Measurements from ENCODE around the gene DPEP2NB.
"Not testable (repeated sequence)": the region's sequence is repeated elsewhere in the genome, so short reads cannot be mapped to it uniquely, and the experiment has no call there.

DPEP2NB gene

DNA sequence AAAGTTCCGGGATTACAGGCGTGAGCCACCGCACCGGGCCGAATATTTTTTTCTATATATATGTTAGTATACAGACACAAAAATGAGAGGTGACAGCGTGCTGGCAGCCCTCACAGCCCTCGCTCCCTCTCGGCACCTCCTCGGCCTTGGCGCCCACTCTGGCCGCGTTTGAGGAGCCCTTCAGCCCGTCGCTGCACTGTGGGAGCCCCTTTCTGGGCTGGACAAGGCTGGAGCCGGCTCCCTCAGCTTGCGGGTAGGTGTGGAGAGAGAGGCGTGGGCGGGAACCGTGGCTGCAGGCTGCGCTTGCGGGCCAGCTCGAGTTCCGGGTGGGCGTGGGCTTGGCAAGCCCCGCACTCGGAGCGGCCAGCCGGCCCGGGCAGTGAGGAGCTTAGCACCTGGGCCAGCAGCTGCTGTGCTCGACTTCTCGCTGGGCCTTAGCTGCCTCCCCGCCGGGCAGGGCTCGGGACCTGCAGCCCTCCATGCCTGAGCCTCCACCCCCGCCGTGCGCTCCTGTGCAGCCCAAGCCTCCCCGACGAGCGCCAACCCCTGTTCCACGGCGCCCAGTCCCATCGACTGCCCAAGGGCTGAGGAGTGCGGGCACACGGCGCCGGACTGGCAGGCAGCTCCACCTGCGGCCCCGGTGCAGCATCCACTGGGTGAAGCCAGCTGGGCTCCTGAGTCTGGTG, 33.6 kb downstream of the DPEP2NB start:
- no peak for DNase-seq (ENCODE audit: low read depth)

DNA sequence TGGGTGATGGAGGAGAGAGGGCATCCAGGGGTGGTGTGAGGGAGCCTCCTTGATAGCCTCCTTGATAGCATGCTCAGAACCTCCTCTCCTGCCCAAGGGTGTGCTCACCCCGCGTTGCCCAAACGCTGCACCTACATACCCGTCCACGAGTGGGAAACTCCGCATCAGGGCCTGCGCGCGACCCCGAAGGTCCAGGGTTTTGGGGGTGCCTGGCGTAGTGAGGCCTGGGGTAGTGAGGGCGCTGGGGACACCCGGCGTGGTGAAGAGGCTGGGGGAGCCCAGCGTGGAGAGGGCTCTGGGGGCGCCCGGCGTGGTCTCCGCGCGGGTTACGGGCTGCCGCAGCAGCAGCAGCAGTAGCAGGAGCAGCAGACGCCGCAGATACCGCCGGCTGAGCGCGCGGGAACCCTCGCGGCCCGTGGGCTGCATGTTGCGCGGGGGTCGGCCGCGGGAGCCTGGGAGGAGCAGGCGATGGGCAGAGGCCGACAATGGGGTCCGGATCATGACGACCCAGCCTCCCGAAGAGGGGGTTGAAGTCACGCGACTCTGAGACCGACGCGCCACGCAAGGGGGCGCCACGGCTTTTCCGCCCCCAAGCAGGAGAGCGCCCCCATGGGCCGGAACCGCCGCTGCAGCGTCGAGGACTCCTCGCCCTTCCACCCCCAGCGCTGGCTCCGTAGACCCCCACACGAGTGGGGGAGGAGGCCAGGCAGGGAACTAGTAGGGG, 35.6 kb downstream of the DPEP2NB start, which contains the start of gene DPEP3:
DPEP3 (minus strand) TSS at position 545 of the 724 bp plus-strand sequence; CDS start at position 426, 119 bp downstream.
- no peak for DNase-seq (ENCODE audit: low read depth)

- no peak for DNase-seq (ENCODE audit: low read depth)
These were observed 38.1 kb downstream of the DPEP2NB start for GRCh38 chr16:67977469-67978227.

- no peak for DNase-seq (ENCODE audit: low read depth)
These were observed 38.7 kb downstream of the DPEP2NB start for GRCh38 chr16:67977005-67977404.

GRCh38 chr16:67976205-67976604, 39.5 kb downstream of the DPEP2NB start:
- no peak for DNase-seq (ENCODE audit: low read depth)

DNA sequence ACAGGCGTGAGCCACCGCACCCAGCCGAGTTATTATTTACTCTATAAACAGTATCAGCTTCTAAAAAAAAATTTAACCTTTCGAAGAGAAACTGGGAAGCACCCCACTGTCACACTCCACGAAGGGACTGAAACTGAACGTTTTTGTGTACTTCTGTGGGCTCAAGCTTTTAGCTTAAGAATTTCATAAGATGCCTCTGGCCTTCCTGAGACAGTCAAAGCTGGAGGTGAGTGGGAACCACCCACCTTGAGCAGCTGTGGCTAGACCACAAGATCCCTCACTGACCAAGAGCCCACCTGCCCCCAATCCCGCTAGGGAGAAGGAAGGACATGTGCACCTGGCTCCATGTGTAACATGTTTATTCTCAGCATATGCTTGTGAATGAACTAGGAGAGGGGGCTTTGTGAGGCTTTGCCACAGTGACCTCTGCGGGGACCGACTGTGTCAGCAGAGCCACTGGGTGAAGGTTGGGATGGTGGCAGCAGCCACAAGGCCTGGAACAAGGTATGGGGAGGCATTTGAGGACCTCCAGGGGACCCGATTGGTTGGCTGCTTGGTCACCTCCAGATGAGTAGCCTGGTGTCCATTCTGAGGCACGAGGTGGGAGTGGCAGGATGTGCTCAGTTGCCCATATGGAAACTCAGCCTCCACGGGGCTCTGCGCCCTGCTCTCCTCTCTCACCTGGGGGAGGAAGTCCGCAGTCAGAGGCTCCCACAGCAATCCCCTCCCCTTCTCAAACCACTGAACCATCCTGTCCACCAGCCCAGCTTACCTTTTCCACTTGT, 40.2 kb downstream of the DPEP2NB start:
- no peak for DNase-seq (ENCODE audit: low read depth)

DNA sequence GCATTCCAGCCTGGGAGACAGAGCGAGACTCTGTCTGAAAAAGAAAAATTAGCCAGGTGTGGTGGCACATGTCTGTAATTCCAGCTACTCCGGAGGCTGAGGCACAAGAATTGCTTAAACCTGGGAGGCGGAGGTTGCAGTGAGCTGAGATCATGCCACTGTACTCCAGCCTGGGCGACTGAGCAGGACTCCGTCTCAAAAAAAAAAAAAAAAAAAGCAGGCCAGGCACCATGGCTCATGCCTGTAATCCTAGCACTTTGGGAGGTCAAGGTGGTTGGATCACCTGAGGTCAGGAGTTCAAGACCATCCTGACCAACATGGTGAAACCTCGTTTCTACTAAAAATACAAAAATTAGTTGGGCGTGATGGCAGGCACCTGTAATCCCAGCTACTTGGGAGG, 43.4 kb downstream of the DPEP2NB start:
- not testable (repeated sequence) for DNase-seq (ENCODE audit: low read depth)

DNA sequence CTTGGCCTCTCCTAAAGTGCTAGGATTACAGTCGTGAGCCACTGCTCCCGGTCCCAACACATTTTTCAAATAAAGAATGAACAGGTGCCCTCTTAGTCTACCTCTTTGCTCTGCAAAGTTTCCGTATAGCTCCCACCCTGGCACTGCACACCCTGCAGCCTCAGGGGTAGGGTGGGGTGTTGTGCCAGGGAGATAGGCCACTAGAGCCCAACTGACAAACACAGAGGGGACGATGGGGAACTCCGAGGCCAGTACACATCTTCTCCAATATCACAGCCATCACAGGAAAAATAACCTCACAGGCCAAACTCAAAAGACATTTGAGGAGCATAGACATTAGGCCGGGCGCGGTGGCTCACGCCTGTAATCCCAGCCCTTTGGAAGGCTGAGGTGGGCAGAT, 44.6 kb downstream of the DPEP2NB start:
- no peak for DNase-seq (ENCODE audit: low read depth)

DNA sequence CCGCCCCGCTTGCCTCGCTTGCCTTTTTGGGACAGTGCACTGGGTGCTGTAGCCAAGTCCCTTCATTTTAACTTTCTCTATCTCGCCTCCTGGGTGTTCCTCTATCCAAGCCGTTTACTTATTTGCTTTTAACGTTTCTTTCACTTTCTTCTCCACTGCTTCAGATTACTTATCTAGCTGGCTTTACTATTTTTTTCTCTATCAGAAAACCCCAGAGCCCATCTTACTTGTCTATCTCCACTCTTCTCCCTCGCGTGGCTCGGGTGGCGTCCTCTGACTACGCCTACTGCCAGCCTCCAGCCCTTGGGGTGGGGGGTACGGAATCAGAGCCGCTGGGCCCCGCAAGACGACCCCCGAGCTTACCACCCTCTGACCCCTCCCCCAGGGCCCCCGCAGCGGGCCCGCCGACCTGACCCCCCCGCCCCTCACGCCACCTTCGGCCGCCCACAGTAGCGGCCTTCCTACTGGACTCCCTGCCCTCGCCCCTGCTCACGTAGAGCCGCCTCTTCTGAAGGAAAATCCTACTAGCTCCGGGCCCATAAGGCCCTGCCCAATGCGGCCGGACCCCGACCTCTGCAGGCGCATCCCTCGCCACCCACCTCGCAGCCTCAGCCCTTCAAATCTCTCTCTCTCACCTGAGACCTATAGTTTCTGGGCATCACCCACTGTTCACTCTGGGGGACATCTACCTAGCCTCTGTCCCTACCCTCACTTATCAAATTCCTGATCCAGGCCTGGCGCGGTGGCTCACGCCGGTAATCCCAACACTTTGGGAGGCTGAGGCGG, 46.3 kb downstream of the DPEP2NB start:
- no peak for DNase-seq (ENCODE audit: low read depth)

GRCh38 chr16:67968400-67969253, 47.1 kb downstream of the DPEP2NB start, which contains the start of gene SLC12A4:
SLC12A4 (minus strand) TSS chr16:67968637; CDS start chr16:67968553, 84 bp downstream.
- no peak for DNase-seq (ENCODE audit: low read depth)

GRCh38 chr16:67967958-67968399, 47.7 kb downstream of the DPEP2NB start:
- no peak for DNase-seq (ENCODE audit: low read depth)

GRCh38 chr16:67967183-67967957, 48.3 kb downstream of the DPEP2NB start:
- DNase-seq (ENCODE audit: low read depth): no peak

DNA sequence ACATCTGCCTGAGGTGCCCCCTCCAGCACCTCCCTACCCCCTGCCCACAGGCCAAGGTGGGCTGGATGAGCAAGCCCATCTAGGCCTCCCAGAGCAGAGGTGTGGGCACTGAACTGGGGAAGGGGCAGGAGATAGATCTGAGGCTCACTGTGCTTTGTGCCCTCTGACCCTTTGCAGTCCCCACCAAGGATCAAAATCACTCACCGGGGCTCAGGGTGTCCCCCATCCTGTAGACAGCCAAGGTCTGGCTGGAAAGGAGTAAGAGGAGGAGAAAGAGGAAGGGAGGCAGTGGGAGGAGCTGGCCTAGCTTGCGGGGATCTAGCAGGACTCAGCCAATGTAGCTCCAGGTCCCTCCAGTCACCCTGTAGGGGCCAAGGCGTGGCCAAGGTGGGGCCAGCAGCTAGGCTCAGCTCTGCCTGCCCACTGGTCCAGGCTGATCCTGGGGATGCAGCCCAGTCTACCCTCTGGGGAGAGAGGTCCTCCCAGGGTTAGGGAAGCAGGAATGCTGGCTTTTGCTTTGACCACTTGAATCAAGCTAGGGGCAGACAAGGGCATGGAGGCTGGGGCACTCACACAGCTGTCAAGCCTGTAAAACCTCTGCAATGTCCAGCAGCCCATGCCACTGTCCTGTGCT, 49.0 kb downstream of the DPEP2NB start:
- DNase-seq (ENCODE audit: low read depth): no peak

DNA sequence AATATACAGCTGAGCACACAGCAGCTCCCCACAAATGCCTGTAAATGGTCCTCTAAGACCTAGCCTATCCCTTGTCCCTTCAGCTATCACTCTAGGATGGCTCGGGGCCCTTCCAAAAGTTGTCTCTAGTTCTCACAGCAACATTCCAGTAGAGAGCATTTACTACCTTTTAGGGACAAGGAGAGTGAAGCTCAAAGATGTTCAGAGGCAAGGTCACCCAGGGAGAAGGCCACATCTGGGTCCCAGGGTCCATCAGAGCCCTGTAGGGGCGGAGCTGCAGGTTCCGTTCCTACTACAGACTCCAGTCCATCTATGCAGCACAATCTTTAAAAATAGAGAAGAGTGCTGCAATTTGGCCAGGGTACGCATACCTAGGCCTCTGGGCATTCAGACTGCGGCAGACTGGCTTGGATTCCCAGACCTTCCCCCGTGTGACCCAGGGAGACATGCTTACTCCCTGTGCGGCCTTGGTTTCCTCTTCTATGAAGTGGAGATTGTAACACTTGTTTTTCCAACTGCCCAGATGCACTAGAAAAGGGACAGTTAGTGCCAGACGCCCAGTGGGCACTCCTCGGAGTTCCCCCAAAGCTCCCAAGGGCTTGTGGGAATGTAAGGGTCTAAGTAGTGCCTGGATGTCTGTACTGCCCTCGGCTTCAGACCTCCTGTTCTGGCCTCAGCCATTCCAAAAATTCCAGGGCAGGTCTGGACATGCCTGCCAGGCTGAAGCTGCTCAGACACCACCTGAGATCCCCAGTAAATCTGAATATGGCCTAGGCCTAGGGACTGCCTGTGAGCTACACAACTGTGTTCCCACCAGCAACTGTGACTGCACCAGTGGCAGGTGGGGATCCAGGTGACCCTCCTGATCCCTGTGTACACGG, 49.8 kb downstream of the DPEP2NB start:
- no peak for DNase-seq (ENCODE audit: low read depth)

GRCh38 chr16:67964477-67965131, 51.1 kb downstream of the DPEP2NB start:
- DNase-seq (ENCODE audit: low read depth): no peak

- DNase-seq (ENCODE audit: low read depth): no peak
These were observed 51.9 kb downstream of the DPEP2NB start for GRCh38 chr16:67963662-67964321.
